Panc1 (cell line): ENCODE measurements around the gene CCM2. TPM values are rescaled to one million over a fixed set of nuclear protein-coding genes. Genes with fewer than 3 reads are reported as not detected.

Source experiments
- ATAC-seq: fragments of 200-7000 bp; cut with Tn5 transposase; 2 replicates; pipeline ENCODE4 v1.9.1; 2020; ENCODE audit warnings: mild to moderate bottlenecking, moderate library complexity
- BruUV-seq: library from RNA; stranded (reverse); fragments of 400-500 nt; replicated peaks from 2 replicates; lab custom pipeline; 2021; lab: Mats Ljungman, UMichigan
- CTCF ChIA-PET: fragments of 300-600 bp; sonication (Branson Sonifier 250); formaldehyde crosslinking; loops from one replicate; lab custom pipeline; 2022; ENCODE audit warnings: antibody characterized with exemption; lab: Charles Lee
- POLR2A ChIA-PET: fragments of 300-600 bp; sonication (Branson Sonifier 250); formaldehyde crosslinking; loops from one replicate; lab custom pipeline; 2022; ENCODE audit warnings: antibody characterized with exemption; lab: Charles Lee
- DNase-seq: peaks from one replicate; pipeline ENCODE4 v3.0.0-alpha.2; 2010; ENCODE audit warnings: low read depth, low spot score
- H3K27ac ChIP-seq: 2 replicates; pipeline ENCODE4 v1.5.1; 2011; ENCODE audit warnings: mild to moderate bottlenecking, low read length, inconsistent platforms
- H3K27me3 ChIP-seq: fragments of 200-500 bp; sonication (Bioruptor generic); 2 replicates; pipeline ENCODE4 v1.6.0; 2014; ENCODE audit warnings: low read length, inconsistent platforms; ENCODE audit not compliant: control insufficient read depth, insufficient read depth
- H3K36me3 ChIP-seq: fragments of 200-500 bp; sonication (Bioruptor generic); 2 replicates; pipeline ENCODE4 v1.5.1; 2014; ENCODE audit warnings: inconsistent platforms, mild to moderate bottlenecking, low read length, moderate library complexity; ENCODE audit not compliant: control insufficient read depth, insufficient read depth
- H3K4me1 ChIP-seq: 2 replicates; pipeline ENCODE4 v1.5.1; 2011; ENCODE audit warnings: inconsistent platforms, mild to moderate bottlenecking, low read length, moderate library complexity; ENCODE audit not compliant: control insufficient read depth, insufficient read depth
- H3K4me3 ChIP-seq, 2 experiments: 2 replicates each; pipeline ENCODE4 v1.5.1; 2011 to 2012; ENCODE audit warnings: low read depth in 2 of 2, low read length in 2 of 2, mild to moderate bottlenecking in 2 of 2, inconsistent platforms in 1 of 2, moderate library complexity in 1 of 2
- H3K9me3 ChIP-seq: fragments of 200-500 bp; sonication (Bioruptor generic); 2 replicates; pipeline ENCODE4 v1.5.1; 2014; ENCODE audit warnings: low read depth, mild to moderate bottlenecking, inconsistent platforms, low read length, moderate library complexity; ENCODE audit not compliant: control insufficient read depth, insufficient read depth
- POLR2AphosphoS5 ChIP-seq: IDR thresholded peaks from 2 replicates; pipeline ENCODE4 v1.6.1; 2012; ENCODE audit warnings: mild to moderate bottlenecking, low read depth, low read length, moderate library complexity
- SIN3A ChIP-seq: IDR thresholded peaks from 2 replicates; pipeline ENCODE4 v1.6.1; 2012; ENCODE audit warnings: low read depth, mild to moderate bottlenecking, low read length, moderate library complexity, borderline replicate concordance; ENCODE audit not compliant: insufficient read depth
- TCF7L2 ChIP-seq: IDR thresholded peaks from 2 replicates; pipeline ENCODE4 v1.6.1; 2011; ENCODE audit warnings: mild to moderate bottlenecking, low read depth, low read length, inconsistent platforms
- in situ Hi-C: cut with HindIII; loops from 2 replicates; pipeline ENCODE4 v1.10.0; 2016; ENCODE audit warnings: low sequenced_read_pairs, low pct_unique_long_range_greater_than_20kb
- intact Hi-C: fragments of 100-400 bp; cut with micrococcal nuclease; formaldehyde crosslinking; loops from one replicate; pipeline ENCODE4 v1.10.0; 2022; ENCODE audit not compliant: unreplicated experiment
- total RNA-seq: library from RNA; stranded (reverse); gene quantifications from one replicate; pipeline ENCODE4 v1.2.1, GENCODE V29; 2021; ENCODE audit not compliant: unreplicated experiment
- TF ChIP-seq, protein P1 (sequence below), 2 experiments: IDR thresholded peaks; 2 replicates each; pipeline ENCODE4 v1.6.1; 2011 to 2012; ENCODE audit warnings: low read depth in 2 of 2, control low read depth in 1 of 2, low read length in 1 of 2, mild to moderate bottlenecking in 1 of 2, moderate library complexity in 1 of 2; ENCODE audit not compliant: insufficient read depth in 1 of 2
- TF ChIP-seq, protein P2 (sequence below): fragments of 450-650 bp; IDR thresholded peaks from 2 replicates; pipeline ENCODE4 v1.5.1; 2017; ENCODE audit warnings: mild to moderate bottlenecking

CCM2 gene
- total RNA-seq, 1 experiment from 2014 or later, result 97.1 TPM

GRCh38 chr7:45001138-45001694, 1.2 kb downstream of the CCM2 start:
- BruUV-seq, result TSS peak; percentile 78
- CTCF ChIA-PET, result no interaction called here

GRCh38 chr7:45001826-45002225, 1.8 kb downstream of the CCM2 start:
- peaks cover 9% of the 10 kb centered on the region for H3K4me1 ChIP-seq
- peak overlapping the region in 1 of 2 experiments; percentile 79; a peak in 1 of 4 replicates for H3K4me3 ChIP-seq
- DNase-seq (no peak), ATAC-seq (no peak)
- no peak overlapping the region for H3K27ac ChIP-seq
- no TSS peak for BruUV-seq
- no peaks in the 10 kb centered on the region for H3K27me3 ChIP-seq
- intact Hi-C loops, result no loop called here
- H3K36me3 ChIP-seq, result peaks cover 5% of the 10 kb centered on the region; the same call in 1 of the 2 replicates
- H3K9me3 ChIP-seq, result no peaks in the 10 kb centered on the region
- TF ChIP-seq, protein P1, sequence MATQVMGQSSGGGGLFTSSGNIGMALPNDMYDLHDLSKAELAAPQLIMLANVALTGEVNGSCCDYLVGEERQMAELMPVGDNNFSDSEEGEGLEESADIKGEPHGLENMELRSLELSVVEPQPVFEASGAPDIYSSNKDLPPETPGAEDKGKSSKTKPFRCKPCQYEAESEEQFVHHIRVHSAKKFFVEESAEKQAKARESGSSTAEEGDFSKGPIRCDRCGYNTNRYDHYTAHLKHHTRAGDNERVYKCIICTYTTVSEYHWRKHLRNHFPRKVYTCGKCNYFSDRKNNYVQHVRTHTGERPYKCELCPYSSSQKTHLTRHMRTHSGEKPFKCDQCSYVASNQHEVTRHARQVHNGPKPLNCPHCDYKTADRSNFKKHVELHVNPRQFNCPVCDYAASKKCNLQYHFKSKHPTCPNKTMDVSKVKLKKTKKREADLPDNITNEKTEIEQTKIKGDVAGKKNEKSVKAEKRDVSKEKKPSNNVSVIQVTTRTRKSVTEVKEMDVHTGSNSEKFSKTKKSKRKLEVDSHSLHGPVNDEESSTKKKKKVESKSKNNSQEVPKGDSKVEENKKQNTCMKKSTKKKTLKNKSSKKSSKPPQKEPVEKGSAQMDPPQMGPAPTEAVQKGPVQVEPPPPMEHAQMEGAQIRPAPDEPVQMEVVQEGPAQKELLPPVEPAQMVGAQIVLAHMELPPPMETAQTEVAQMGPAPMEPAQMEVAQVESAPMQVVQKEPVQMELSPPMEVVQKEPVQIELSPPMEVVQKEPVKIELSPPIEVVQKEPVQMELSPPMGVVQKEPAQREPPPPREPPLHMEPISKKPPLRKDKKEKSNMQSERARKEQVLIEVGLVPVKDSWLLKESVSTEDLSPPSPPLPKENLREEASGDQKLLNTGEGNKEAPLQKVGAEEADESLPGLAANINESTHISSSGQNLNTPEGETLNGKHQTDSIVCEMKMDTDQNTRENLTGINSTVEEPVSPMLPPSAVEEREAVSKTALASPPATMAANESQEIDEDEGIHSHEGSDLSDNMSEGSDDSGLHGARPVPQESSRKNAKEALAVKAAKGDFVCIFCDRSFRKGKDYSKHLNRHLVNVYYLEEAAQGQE (IDR thresholded peaks at IDR 0.05; ENCODE audit: insufficient read depth in 1 of 2, low read depth in 2 of 2, low read length in 1 of 2), result no peak
- no peak for TF ChIP-seq SIN3A
- TF ChIP-seq POLR2AphosphoS5, result no peak
- TF ChIP-seq, protein P2, sequence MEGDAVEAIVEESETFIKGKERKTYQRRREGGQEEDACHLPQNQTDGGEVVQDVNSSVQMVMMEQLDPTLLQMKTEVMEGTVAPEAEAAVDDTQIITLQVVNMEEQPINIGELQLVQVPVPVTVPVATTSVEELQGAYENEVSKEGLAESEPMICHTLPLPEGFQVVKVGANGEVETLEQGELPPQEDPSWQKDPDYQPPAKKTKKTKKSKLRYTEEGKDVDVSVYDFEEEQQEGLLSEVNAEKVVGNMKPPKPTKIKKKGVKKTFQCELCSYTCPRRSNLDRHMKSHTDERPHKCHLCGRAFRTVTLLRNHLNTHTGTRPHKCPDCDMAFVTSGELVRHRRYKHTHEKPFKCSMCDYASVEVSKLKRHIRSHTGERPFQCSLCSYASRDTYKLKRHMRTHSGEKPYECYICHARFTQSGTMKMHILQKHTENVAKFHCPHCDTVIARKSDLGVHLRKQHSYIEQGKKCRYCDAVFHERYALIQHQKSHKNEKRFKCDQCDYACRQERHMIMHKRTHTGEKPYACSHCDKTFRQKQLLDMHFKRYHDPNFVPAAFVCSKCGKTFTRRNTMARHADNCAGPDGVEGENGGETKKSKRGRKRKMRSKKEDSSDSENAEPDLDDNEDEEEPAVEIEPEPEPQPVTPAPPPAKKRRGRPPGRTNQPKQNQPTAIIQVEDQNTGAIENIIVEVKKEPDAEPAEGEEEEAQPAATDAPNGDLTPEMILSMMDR, result no peak
- no peak for TF ChIP-seq TCF7L2
- in situ Hi-C loops, result no loop called here
- ChIA-PET POLR2A (interaction anchor here (0.6 kb wide), 2 partner anchors 52 to 834 kb away, joined by 3 to 4 read pairs; no protein-coding TSS in a partner anchor), CTCF (no interaction called here)

More at GRCh38 chr7:45001138-45001694, 1.2 kb downstream of the CCM2 start:
- Histone ChIP-seq H3K36me3 (peaks cover 5% of the 10 kb centered on the region; the same call in 1 of the 2 replicates), H3K9me3 (no peaks in the 10 kb centered on the region), H3K27me3 (no peaks in the 10 kb centered on the region), H3K4me3 (peak overlapping the region; percentile 79 to 96), H3K4me1 (peaks cover 9% of the 10 kb centered on the region), H3K27ac (peak overlapping the region; percentile 91)
- in situ Hi-C loops, result no loop called here
- intact Hi-C loops, result no loop called here
- TF ChIP-seq, protein P1 (IDR thresholded peaks at IDR 0.05; ENCODE audit: insufficient read depth in 1 of 2, low read depth in 2 of 2, low read length in 1 of 2), result no peak
- POLR2A ChIA-PET, result interaction anchor here (0.9 kb wide), 2 partner anchors 14 to 19 kb away, joined by 3 to 4 read pairs; no protein-coding TSS in a partner anchor
- ATAC-seq (no peak), DNase-seq (no peak)
